Heart left ventricle (tissue), 16 donors: Measurements from ENCODE around the gene ST6GALNAC4. TPM values are rescaled to one million over a fixed set of nuclear protein-coding genes. Genes with fewer than 3 reads are reported as not detected.

Experiments
- ATAC-seq, 4 donors: fragments of 200-7000 bp; cut with Tn5 transposase; one replicate each; pipeline ENCODE4 v1.9.1; 2020 to 2022; ENCODE audit warnings: moderate library complexity in 4 of 4, mild to moderate bottlenecking in 3 of 4, moderate number of reproducible peaks in 1 of 4
- DNase-seq, 5 donors: peaks; one replicate each; pipeline ENCODE4 v3.0.0-alpha.2; 2020
- H3K27ac ChIP-seq, 12 donors: fragments of 200-600 bp; sonication (generic) in 4 of 12; one replicate each; pipeline versions ENCODE4 v1.5.0 to v1.8.0; 2016 to 2022; ENCODE audit warnings: mild to moderate bottlenecking in 2 of 12
- H3K27me3 ChIP-seq, 9 donors: fragments of 200-600 bp; sonication (generic) in 2 of 9; one replicate each; pipeline versions ENCODE4 v1.5.1 to v1.8.0; 2016 to 2022; ENCODE audit warnings: mild to moderate bottlenecking in 3 of 9
- H3K36me3 ChIP-seq, 9 donors: fragments of 200-600 bp; sonication (generic) in 2 of 9; one replicate each; pipeline versions ENCODE4 v1.5.0 to v1.8.0; 2018 to 2022; ENCODE audit warnings: mild to moderate bottlenecking in 2 of 9
- H3K4me1 ChIP-seq, 12 donors: fragments of 200-600 bp; sonication (generic) in 4 of 12; one replicate each; pipeline versions ENCODE4 v1.5.0 to v1.8.0; 2016 to 2022; ENCODE audit warnings: mild to moderate bottlenecking in 3 of 12
- H3K4me3 ChIP-seq, 12 donors: fragments of 200-600 bp; sonication (generic) in 4 of 12; one replicate each; pipeline versions ENCODE4 v1.5.0 to v1.8.0; 2017 to 2022; ENCODE audit warnings: mild to moderate bottlenecking in 9 of 12, moderate library complexity in 4 of 12
- H3K9me3 ChIP-seq, 12 donors: fragments of 200-600 bp; sonication (generic) in 4 of 12; one replicate each; pipeline versions ENCODE4 v1.5.0 to v1.8.0; 2016 to 2022; ENCODE audit warnings: mild to moderate bottlenecking in 1 of 12
- CTCF ChIP-seq, 12 donors: fragments of 200-600 bp; sonication (generic) in 4 of 12; IDR thresholded peaks; one replicate each; pipeline versions ENCODE4 v1.5.0 to v1.8.0; 2018 to 2022; ENCODE audit warnings: antibody characterized with exemption in 12 of 12, mild to moderate bottlenecking in 5 of 12
- POLR2A ChIP-seq, 2 donors: fragments of 450-650 bp; IDR thresholded peaks; one replicate each; pipeline ENCODE4 v1.6.1; 2017; ENCODE audit warnings: antibody characterized with exemption in 2 of 2, mild to moderate bottlenecking in 2 of 2, moderate library complexity in 2 of 2
- WGBS, 4 donors: extraction: QIAGEN DNeasy Blood & Tissue Kit in 2 of 4; methylation state at CpG; one replicate each; pipeline versions ENCODE4 v1.1.5 to v1.1.7; 2013 to 2018; 5-methylcytosine and 5-hydroxymethylcytosine counted together
- intact Hi-C, 10 donors: fragments of 100-400 bp; cut with DNase I; formaldehyde crosslinking; loops; one replicate each; pipeline versions ENCODE4 v1.11.1 to v1.14.2; 2022
- polyA plus RNA-seq, 2 donors: library from polyadenylated mRNA; stranded (reverse); fragments of 200-250 nt; gene quantifications; one replicate each; pipeline ENCODE4 v1.2.3, GENCODE V29; 2013
- total RNA-seq, 9 donors: library from RNA; depleted of rRNA in 2 of 9; stranded (reverse); fragments of >200 nt in 2 of 9; fragmentation: NEBNext Ultra II Directional in 3 of 9; extraction: Animal tissue kit (Norgen Biotek cat#: 25700) in 3 of 9; gene quantifications; one replicate each; pipeline versions ENCODE4 v1.1.0 to v1.2.4, GENCODE V29; 2016 to 2023
- donor health status: ischemic (EF 13 %, LVEDD 7.1; RV severe dilation, severe dysfunction).
- donor health status: healthy with polysubstance abuse.
- donor health status: DM: no; HTN: yes; CAD: no.
- donor health status: DM: no; HTN: no; CAD: no.
- donor health status: ischemic (EF 25% LVEDD 6.9; RV normal size, moderate dysfunction).
- donor health status: ischemic (EF 25% LVEDD 5.7; RV mildly dilated, moderate dysfunction).
- donor health status: healthy.
- donor health status: DM: yes; HTN: yes; CAD: no.
- donor health status: ischemic (EF 35%, LVEDD 5.7; RV mildly dilated, moderate dysfunction).
- donor health status: nonischemic (EF 11% LVEDD 7.7; RV severe dilation, severe dysfunction).
- donor health status: DM: yes; HTN: yes; CAD: no.
- donor health status: PGD.
- donor health status: ischemic (EF 29% LVEDD 5.4; RV normal size, mild dysfunction).
- donor health status: nonischemic (EF 23%, LVEDD 6.1; RV moderate dilation, normal function).

The ST6GALNAC4 gene
- total and polyA plus RNA-seq, 11 donors = 17.0 to 72.0 (median 42.6) TPM

- peaks cover 7 to 50% (median 38%) of the 10 kb centered on the region in 12 donors for H3K4me1 ChIP-seq
- H3K4me3 ChIP-seq = peak overlapping the region in 6 of 12 donors; percentile 67 to 88 (median 79)
- intact Hi-C loops = loop anchor here in 7 of 10 donors (5.0 kb wide), 4 partner anchors 43 to 178 kb away; partner anchors contain the start of genes CDK9 (in 4 of the 7), FPGS (in 1 of the 7) and TOR2A (in 1 of the 7)
- no peak for ATAC-seq
- no peaks in the 10 kb centered on the region for H3K27me3 ChIP-seq
- 67 to 86% (median 81%) methylated on average over 4 to 5 of the region's 5 CpGs for WGBS, 4 donors
- DNase-seq = no peak
- no peaks in the 10 kb centered on the region for H3K9me3 ChIP-seq
- peak overlapping the region in 3 of 12 donors; percentile 42 to 78 (median 56) for H3K27ac ChIP-seq
- H3K36me3 ChIP-seq = peaks cover 0 to 46% (median 32%) of the 10 kb centered on the region in 9 donors
- TF ChIP-seq POLR2A (IDR thresholded peaks at IDR 0.05) (no peak), CTCF (IDR thresholded peaks at IDR 0.05) (no peak)
These were observed 1.5 kb downstream of the ST6GALNAC4 start for GRCh38 chr9:127915325-127915752.

GRCh38 chr9:127913682-127914081, 3.2 kb downstream of the ST6GALNAC4 start:
- intact Hi-C loops = loop anchor here in 1 of 10 donors (5.0 kb wide), 1 partner anchor 41 kb away; no protein-coding TSS in a partner anchor
- H3K36me3 ChIP-seq = peaks cover 0 to 58% (median 45%) of the 10 kb centered on the region in 9 donors
- peak in 1 of 5 donors; percentile 34 for DNase-seq

GRCh38 chr9:127912882-127913281, 4.0 kb downstream of the ST6GALNAC4 start:
- Histone ChIP-seq H3K9me3 (no peaks in the 10 kb centered on the region), H3K4me3 (no peak overlapping the region), H3K4me1 (peaks cover 3 to 28% (median 24%) of the 10 kb centered on the region in 12 donors), H3K27me3 (no peaks in the 10 kb centered on the region), H3K36me3 (peaks cover 0 to 66% (median 53%) of the 10 kb centered on the region in 9 donors), H3K27ac (no peak overlapping the region)
- no peak for DNase-seq
- no peak for ATAC-seq
- TF ChIP-seq CTCF (IDR thresholded peaks at IDR 0.05) (no peak), POLR2A (IDR thresholded peaks at IDR 0.05) (no peak)
- WGBS, 4 donors = 92 to 97% (median 93%) methylated on average over 5 of the region's 5 CpGs
- intact Hi-C loops = loop anchor here in 1 of 10 donors (5.0 kb wide), 1 partner anchor 41 kb away; no protein-coding TSS in a partner anchor

More at GRCh38 chr9:127913682-127914081, 3.2 kb downstream of the ST6GALNAC4 start:
- Histone ChIP-seq H3K4me1 (peaks cover 3 to 36% (median 30%) of the 10 kb centered on the region in 12 donors), H3K27me3 (no peaks in the 10 kb centered on the region), H3K27ac (no peak overlapping the region), H3K4me3 (no peak overlapping the region), H3K9me3 (no peaks in the 10 kb centered on the region)
- no peak for TF ChIP-seq POLR2A (IDR thresholded peaks at IDR 0.05)
- TF ChIP-seq CTCF (IDR thresholded peaks at IDR 0.05) = no peak
- 93 to 97% (median 97%) methylated on average over 11 of the region's 11 CpGs for WGBS, 4 donors
- no peak for ATAC-seq

- Histone ChIP-seq H3K9me3 (no peaks in the 10 kb centered on the region), H3K27ac (no peak overlapping the region), H3K27me3 (no peaks in the 10 kb centered on the region), H3K4me1 (peaks cover 3 to 25% (median 20%) of the 10 kb centered on the region in 12 donors), H3K4me3 (no peak overlapping the region), H3K36me3 (peaks cover 0 to 68% (median 54%) of the 10 kb centered on the region in 9 donors)
- TF ChIP-seq CTCF (IDR thresholded peaks at IDR 0.05) (no peak), POLR2A (IDR thresholded peaks at IDR 0.05) (no peak)
- intact Hi-C loops = loop anchor here in 1 of 10 donors (5.0 kb wide), 1 partner anchor 40 kb away; no protein-coding TSS in a partner anchor
- WGBS, 4 donors = 97 to 98% (median 97%) methylated on average over 17 to 31 of the region's 31 CpGs
- no peak for DNase-seq
- no peak for ATAC-seq
These were observed 4.5 kb downstream of the ST6GALNAC4 start for GRCh38 chr9:127912296-127912695.
